Bronchial epithelial cell (primary cell): ENCODE results near the gene RNU6-9. TPM values are rescaled to one million over a fixed set of nuclear protein-coding genes. Genes with fewer than 3 reads are reported as not detected.

Source experiments
- DNase-seq: peaks from one replicate; pipeline ENCODE4 v3.0.0-alpha.2; 2010; ENCODE audit warnings: low read depth
- FAIRE-seq: peaks from 2 replicates; lab custom pipeline; 2011; peaks lifted over from hg19 to GRCh38; lab: Jason Lieb, UNC
- H3K27me3 ChIP-seq: 2 replicates; pipeline ENCODE4 v1.5.1; 2011; ENCODE audit warnings: low read length; ENCODE audit not compliant: control insufficient read depth, insufficient read depth
- H3K36me3 ChIP-seq: 2 replicates; pipeline ENCODE4 v1.5.1; 2011; ENCODE audit warnings: low read length; ENCODE audit not compliant: control insufficient read depth, insufficient read depth
- H3K4me3 ChIP-seq: 2 replicates; pipeline ENCODE4 v1.5.1; 2011; ENCODE audit warnings: mild to moderate bottlenecking, low read depth, low read length, control low read depth
- total RNA-seq: library from RNA; depleted of rRNA; stranded (reverse); fragments of >200 nt; gene quantifications from 2 replicates; pipeline ENCODE4 v1.2.1, GENCODE V29; 2014
- TF ChIP-seq, protein P1 (sequence below): IDR thresholded peaks from 2 replicates; pipeline ENCODE4 v1.5.1; 2011; ENCODE audit warnings: mild to moderate bottlenecking, moderate library complexity, low read length, control low read depth, inconsistent platforms; ENCODE audit not compliant: insufficient read depth, severe bottlenecking

Gene RNU6-9
- total RNA-seq, 1 donor from 2014 or later = not detected

DNA sequence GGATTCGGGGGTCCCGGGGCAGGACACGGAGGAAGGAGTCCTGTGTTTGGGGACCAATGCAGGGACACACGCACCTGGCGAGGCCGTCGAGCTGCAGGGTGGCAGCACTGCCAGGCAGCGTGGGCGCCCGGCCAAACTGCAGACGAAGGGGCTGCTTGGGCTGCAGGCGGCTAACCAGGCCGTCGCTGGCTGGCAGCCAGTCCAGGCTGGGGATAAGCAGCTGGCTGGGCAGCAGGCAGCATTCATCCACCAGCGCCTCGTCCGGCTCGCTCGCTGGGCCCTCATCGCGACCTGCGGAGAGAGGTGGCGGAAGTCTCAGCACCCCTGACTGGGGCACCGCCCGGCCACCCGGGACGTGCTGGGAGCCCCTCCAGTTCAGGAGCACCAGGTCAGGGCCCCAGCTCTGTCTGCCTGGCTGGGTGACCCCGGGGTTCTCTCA lies 22.3 kb upstream of the RNU6-9 start:
- FAIRE-seq (no peak), DNase-seq (no peak)
- no peaks in the 10 kb centered on the region for H3K27me3 ChIP-seq
- H3K4me3 ChIP-seq = no peak overlapping the region
- TF ChIP-seq, protein P1, sequence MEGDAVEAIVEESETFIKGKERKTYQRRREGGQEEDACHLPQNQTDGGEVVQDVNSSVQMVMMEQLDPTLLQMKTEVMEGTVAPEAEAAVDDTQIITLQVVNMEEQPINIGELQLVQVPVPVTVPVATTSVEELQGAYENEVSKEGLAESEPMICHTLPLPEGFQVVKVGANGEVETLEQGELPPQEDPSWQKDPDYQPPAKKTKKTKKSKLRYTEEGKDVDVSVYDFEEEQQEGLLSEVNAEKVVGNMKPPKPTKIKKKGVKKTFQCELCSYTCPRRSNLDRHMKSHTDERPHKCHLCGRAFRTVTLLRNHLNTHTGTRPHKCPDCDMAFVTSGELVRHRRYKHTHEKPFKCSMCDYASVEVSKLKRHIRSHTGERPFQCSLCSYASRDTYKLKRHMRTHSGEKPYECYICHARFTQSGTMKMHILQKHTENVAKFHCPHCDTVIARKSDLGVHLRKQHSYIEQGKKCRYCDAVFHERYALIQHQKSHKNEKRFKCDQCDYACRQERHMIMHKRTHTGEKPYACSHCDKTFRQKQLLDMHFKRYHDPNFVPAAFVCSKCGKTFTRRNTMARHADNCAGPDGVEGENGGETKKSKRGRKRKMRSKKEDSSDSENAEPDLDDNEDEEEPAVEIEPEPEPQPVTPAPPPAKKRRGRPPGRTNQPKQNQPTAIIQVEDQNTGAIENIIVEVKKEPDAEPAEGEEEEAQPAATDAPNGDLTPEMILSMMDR = no peak
- H3K36me3 ChIP-seq = peaks cover 10% of the 10 kb centered on the region

DNA sequence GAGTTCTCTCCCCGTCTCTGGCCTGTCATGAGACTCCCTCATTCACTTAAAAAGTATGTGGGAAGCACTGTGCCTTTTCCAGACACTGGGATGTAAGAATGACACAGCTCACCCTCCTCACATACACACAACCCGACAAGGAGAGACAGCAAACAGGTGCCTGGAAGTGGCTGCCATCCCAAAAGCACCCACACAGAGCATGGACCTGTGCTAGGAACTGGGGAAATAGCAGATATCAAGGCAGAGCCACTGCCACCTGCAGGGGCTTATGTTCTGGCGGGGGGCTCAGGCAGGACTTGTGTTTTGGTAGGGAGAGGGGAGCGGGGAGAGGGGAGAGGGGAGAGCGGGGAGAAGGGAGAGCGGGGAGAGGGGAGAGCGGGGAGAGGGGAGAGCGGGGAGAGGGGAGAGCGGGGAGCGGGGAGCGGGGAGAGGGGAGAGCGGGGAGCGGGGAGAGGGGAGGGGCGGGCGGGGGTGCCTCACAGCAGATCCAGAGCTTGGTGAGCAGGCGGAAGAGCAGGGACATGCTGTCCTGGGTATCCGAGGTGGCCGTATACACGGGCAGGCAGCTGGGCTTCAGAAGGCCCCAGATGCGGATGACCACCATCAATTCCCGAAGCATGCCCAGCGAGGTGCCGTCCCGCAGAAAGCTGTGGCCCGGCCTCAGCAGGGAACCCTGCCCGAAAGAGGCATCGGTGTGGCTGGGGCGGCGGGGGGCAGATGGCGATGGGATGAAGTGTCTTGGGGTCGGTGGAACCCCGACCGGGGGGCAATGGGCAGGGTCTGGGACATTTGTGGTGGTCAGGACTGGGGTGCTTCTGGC lies 21.6 kb upstream of the RNU6-9 start:
- peak overlapping the region; percentile 10 for H3K4me3 ChIP-seq
- peaks cover 11% of the 10 kb centered on the region for H3K36me3 ChIP-seq
- DNase-seq (peak; percentile 20), FAIRE-seq (no peak)
- TF ChIP-seq, protein P1 = no peak
- no peaks in the 10 kb centered on the region for H3K27me3 ChIP-seq

DNA sequence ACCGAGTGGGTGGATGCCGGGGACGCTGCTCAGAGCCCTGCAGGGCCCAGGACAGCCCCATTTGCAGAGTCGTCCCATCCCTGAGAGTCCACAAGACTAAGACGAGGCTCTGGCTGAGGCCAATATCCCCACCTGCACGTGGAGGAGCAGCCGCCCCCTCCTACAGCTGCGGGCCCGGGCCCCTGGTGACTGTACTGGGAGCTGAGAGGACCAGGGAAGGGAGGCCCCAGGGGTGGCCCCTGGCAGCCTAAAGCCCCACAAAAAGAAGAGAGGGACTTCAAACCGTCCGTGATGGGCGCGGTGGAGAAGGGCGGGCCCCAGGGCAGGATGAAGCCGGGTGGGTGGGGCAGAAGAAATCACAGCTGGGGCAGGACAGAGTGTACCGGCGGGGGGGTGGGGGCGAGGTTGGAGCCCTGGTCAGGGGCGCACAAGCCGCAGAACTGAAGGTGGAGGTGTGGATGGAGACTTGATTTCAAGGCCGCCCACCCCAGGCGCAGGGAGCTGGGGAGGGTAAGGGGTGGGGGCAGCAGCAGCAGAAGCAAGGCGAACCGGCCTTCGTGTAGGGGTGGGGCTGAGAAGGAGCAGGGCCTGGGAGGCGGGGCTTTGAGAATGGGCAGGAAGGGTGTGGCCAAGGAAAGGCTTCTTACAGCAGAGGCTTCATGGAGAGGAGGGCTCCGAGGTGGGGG lies 20.9 kb upstream of the RNU6-9 start:
- TF ChIP-seq, protein P1 = no peak
- Histone ChIP-seq H3K27me3 (no peaks in the 10 kb centered on the region), H3K36me3 (peaks cover 13% of the 10 kb centered on the region), H3K4me3 (peak overlapping the region; percentile 10)
- DNase-seq (peak; percentile 75), FAIRE-seq (no peak)

DNA sequence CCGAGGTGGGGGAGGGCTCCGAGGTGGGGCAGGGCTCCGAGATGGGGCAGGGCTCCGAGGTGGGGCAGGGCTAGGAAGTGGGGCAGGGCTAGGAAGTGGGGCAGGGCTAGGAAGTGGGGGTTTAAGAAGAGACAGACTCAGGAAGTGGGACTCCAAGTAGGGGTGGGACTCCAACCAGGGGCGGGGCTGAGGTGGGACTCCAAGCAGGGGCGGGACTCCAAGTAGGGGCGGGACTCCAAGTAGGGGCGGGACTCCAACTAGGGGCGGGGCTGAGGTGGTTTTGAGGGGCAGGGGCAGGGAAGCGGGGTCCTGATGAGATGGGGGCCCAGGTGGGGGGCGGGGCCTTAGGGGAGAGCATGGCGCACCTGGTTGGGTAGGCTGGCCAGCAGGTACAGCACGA lies 20.2 kb upstream of the RNU6-9 start:
- DNase-seq = peak; percentile 52
- Histone ChIP-seq H3K4me3 (no peak overlapping the region), H3K27me3 (no peaks in the 10 kb centered on the region), H3K36me3 (peaks cover 10% of the 10 kb centered on the region)
- FAIRE-seq = no peak
- TF ChIP-seq, protein P1 = no peak

DNA sequence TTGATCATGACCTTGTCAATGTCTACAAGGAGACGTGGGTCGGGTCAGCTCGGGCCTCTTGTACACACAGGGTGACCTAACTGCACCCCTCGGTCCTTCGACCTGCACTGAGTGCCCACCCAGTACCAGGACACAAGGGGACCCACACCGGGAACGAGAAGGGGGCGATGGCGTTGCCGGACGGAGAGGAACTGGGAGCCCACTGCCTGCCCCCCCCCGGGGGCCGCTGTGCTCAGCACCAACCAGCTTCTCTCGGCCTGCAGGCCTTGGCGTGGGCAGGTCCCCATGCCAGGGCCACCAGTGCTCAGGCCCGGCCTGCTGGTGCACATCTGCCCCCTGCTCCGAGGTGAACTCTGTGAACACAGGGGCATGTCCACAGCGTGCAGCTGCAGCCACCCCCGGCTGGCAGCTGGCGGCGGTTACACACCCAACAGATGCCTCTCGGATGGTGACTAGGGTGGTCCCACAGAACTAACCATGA lies 19.7 kb upstream of the RNU6-9 start:
- TF ChIP-seq, protein P1 = no peak
- no peak for FAIRE-seq
- H3K27me3 ChIP-seq = no peaks in the 10 kb centered on the region
- DNase-seq = no peak
- no peak overlapping the region for H3K4me3 ChIP-seq
- peaks cover 8% of the 10 kb centered on the region for H3K36me3 ChIP-seq
